IPS DF 19.7 (cell line): ENCODE results near the gene SMC1B.
"Not testable (repeated sequence)": the region's sequence is repeated elsewhere in the genome, so short reads cannot be mapped to it uniquely, and the experiment has no call there.

Experiments used
- DNase-seq: peaks from one replicate; pipeline ENCODE4 v3.0.0-alpha.2; 2013; ENCODE audit warnings: low read depth, low spot score

The SMC1B gene

GRCh38 chr22:45413368-45414211 lies at the start of gene SMC1B, which contains the start of gene RIBC2:
SMC1B (minus strand) TSS chr22:45413599; CDS start chr22:45413567, 32 bp downstream.
RIBC2 (plus strand) TSS chr22:45413693; CDS start chr22:45413887, 194 bp downstream.
- peak; percentile 84 for DNase-seq

- peak; percentile 42 for DNase-seq
Measured at GRCh38 chr22:45462034-45462655, 48.7 kb upstream of the SMC1B start.

- DNase-seq = no peak
Measured at GRCh38 chr22:45460288-45461109, 47.1 kb upstream of the SMC1B start.

GRCh38 chr22:45459235-45459634 lies 45.8 kb upstream of the SMC1B start:
- no peak for DNase-seq

GRCh38 chr22:45458532-45458931 lies 45.1 kb upstream of the SMC1B start:
- no peak for DNase-seq

- DNase-seq = no peak
Measured at GRCh38 chr22:45456811-45457210, 43.4 kb upstream of the SMC1B start.

GRCh38 chr22:45455621-45456020 lies 42.2 kb upstream of the SMC1B start:
- no peak for DNase-seq

GRCh38 chr22:45455212-45455611 lies 41.8 kb upstream of the SMC1B start:
- no peak for DNase-seq

- no peak for DNase-seq
Measured at GRCh38 chr22:45454275-45454674, 40.9 kb upstream of the SMC1B start.

GRCh38 chr22:45453764-45454163 lies 40.4 kb upstream of the SMC1B start:
- DNase-seq = no peak

GRCh38 chr22:45452565-45453379 lies 39.4 kb upstream of the SMC1B start:
- no peak for DNase-seq

GRCh38 chr22:45451972-45452371 lies 38.6 kb upstream of the SMC1B start:
- no peak for DNase-seq

- DNase-seq = no peak
Measured at GRCh38 chr22:45450921-45451651, 37.7 kb upstream of the SMC1B start.

- no peak for DNase-seq
Measured at GRCh38 chr22:45450101-45450785, 36.8 kb upstream of the SMC1B start.

- not testable (repeated sequence) for DNase-seq
Measured at GRCh38 chr22:45449442-45449841, 36.0 kb upstream of the SMC1B start.

GRCh38 chr22:45448431-45448830 lies 35.0 kb upstream of the SMC1B start:
- DNase-seq = no peak

GRCh38 chr22:45447596-45447995 lies 34.2 kb upstream of the SMC1B start:
- not testable (repeated sequence) for DNase-seq

- no peak for DNase-seq
Measured at GRCh38 chr22:45446216-45446615, 32.8 kb upstream of the SMC1B start.

GRCh38 chr22:45445031-45445710 lies 31.8 kb upstream of the SMC1B start:
- DNase-seq = no peak
